GM12891 (cell line): Measurements from ENCODE around the gene LRIG1.

Experiments
- PAX5 ChIP-seq: IDR thresholded peaks from 2 replicates; pipeline ENCODE4 v1.6.1; 2011; ENCODE audit warnings: low read length, moderate library complexity, mild to moderate bottlenecking; ENCODE audit not compliant: insufficient read depth, severe bottlenecking
- POLR2A ChIP-seq: IDR thresholded peaks from 2 replicates; pipeline ENCODE4 v1.6.1; 2011; ENCODE audit warnings: low read depth, low read length, control low read depth
- POLR2AphosphoS5 ChIP-seq: IDR thresholded peaks from 2 replicates; pipeline ENCODE4 v1.6.1; 2011; ENCODE audit warnings: low read depth, low read length, control low read depth
- POU2F2 ChIP-seq: IDR thresholded peaks from 2 replicates; pipeline ENCODE4 v1.6.1; 2011; ENCODE audit warnings: low read depth, mild to moderate bottlenecking, control low read depth, low read length, moderate library complexity
- SPI1 ChIP-seq: IDR thresholded peaks from 2 replicates; pipeline ENCODE4 v1.6.1; 2011; ENCODE audit warnings: low read depth, low read length, control low read depth
- TAF1 ChIP-seq: IDR thresholded peaks from 2 replicates; pipeline ENCODE4 v1.6.1; 2011; ENCODE audit warnings: low read depth, low read length, control low read depth

DNA sequence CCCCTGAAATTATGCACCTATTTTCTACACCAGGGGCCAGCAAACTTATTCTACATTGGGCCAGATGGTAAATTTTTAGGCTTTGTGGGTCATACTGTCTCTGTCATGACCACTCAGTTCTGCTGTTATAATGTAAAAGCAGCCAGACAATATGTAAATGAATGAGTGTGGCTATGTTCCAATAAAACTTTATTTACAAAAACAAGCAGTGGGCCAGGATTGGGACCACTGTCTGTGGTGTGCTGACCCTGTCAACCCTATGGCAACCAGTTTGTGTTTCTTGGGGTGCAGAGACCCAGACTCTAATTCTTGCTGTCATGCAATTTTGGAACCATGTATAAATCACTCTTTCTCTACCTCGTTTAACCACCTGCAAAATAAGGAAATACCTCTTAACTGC lies 74.7 kb downstream of the LRIG1 start:
- TF ChIP-seq POLR2AphosphoS5, result no peak
- no peak for TF ChIP-seq POLR2A
- TF ChIP-seq TAF1, result no peak
- TF ChIP-seq SPI1, result no peak
- TF ChIP-seq POU2F2, result no peak
- TF ChIP-seq PAX5, result no peak
